H1 (cell line): ENCODE results near the gene ERC1. TPM values are rescaled to one million over a fixed set of nuclear protein-coding genes. Genes with fewer than 3 reads are reported as not detected.

Experiments
- CTCF ChIA-PET: fragments of 300-600 bp; sonication (Branson Sonifier 250); formaldehyde crosslinking; loops from one replicate; lab custom pipeline; 2021; ENCODE audit not compliant: partially characterized antibody; lab: Charles Lee
- POLR2A ChIA-PET: fragments of 300-600 bp; sonication (Branson Sonifier 250); formaldehyde crosslinking; loops from one replicate; lab custom pipeline; 2021; ENCODE audit warnings: inconsistent platforms; ENCODE audit not compliant: partially characterized antibody; lab: Charles Lee
- DNase-seq, 2 experiments: peaks; one replicate each; pipeline versions ENCODE4 v3.0.0 to v3.0.0-alpha.2; 2010 to 2022; ENCODE audit warnings: low spot score in 2 of 2, low read depth in 1 of 2, mixed read lengths in 1 of 2
- FAIRE-seq: peaks from 2 replicates; lab custom pipeline; 2011; peaks lifted over from hg19 to GRCh38; lab: Jason Lieb, UNC
- H2AFZ ChIP-seq: 2 replicates; pipeline ENCODE4 v1.8.1; 2012; ENCODE audit warnings: low read length, inconsistent platforms
- H2AK5ac ChIP-seq: 2 replicates; pipeline ENCODE4 v1.6.1; 2013; ENCODE audit warnings: low read depth, low read length
- H2BK120ac ChIP-seq: replicated peaks from 2 replicates; pipeline ENCODE3; 2013; ENCODE audit warnings: low read depth, low read length, inconsistent platforms
- H2BK12ac ChIP-seq: 2 replicates; pipeline ENCODE4 v1.6.1; 2013; ENCODE audit warnings: low read depth, low read length
- H2BK15ac ChIP-seq: 2 replicates; pipeline ENCODE4 v1.6.1; 2013; ENCODE audit warnings: low read length
- H2BK20ac ChIP-seq: 2 replicates; pipeline ENCODE4 v1.6.1; 2013; ENCODE audit warnings: low read length
- H2BK5ac ChIP-seq: 2 replicates; pipeline ENCODE4 v1.6.1; 2013; ENCODE audit warnings: low read depth, low read length
- H3K14ac ChIP-seq: 2 replicates; pipeline ENCODE4 v1.6.1; 2013; ENCODE audit warnings: inconsistent platforms; ENCODE audit not compliant: insufficient read length
- H3K18ac ChIP-seq: 2 replicates; pipeline ENCODE4 v1.6.1; 2013; ENCODE audit warnings: low read length; ENCODE audit errors: extremely low read depth
- H3K23ac ChIP-seq: 2 replicates; pipeline ENCODE4 v1.6.1; 2013; ENCODE audit warnings: inconsistent platforms; ENCODE audit not compliant: insufficient read length
- H3K23me2 ChIP-seq: 2 replicates; pipeline ENCODE4 v1.6.1; 2013; ENCODE audit warnings: low read depth, low read length
- H3K27ac ChIP-seq: 2 replicates; pipeline ENCODE4 v1.6.1; 2011; ENCODE audit warnings: low read depth, low read length, inconsistent platforms
- H3K27me3 ChIP-seq, 4 experiments: replicated peaks in 1 of 4; 1 replicate in 1 of 4; 2 replicates in 3 of 4; pipeline versions ENCODE4 v1.6.1 to v1.8.1; 2011 to 2013; ENCODE audit warnings: low read length in 3 of 4, mild to moderate bottlenecking in 3 of 4, inconsistent platforms in 2 of 4, mixed read lengths in 2 of 4, moderate library complexity in 1 of 4; ENCODE audit not compliant: control insufficient read depth in 3 of 4, insufficient read depth in 3 of 4; ENCODE audit errors: extremely low read depth in 1 of 4
- H3K36me3 ChIP-seq, 4 experiments: 2 replicates each; pipeline versions ENCODE4 v1.6.1 to v1.8.1; 2011 to 2013; ENCODE audit warnings: mild to moderate bottlenecking in 4 of 4, low read length in 3 of 4, moderate library complexity in 2 of 4, control low read depth in 1 of 4, inconsistent platforms in 1 of 4; ENCODE audit not compliant: insufficient read depth in 4 of 4, control insufficient read depth in 2 of 4
- H3K4ac ChIP-seq: replicated peaks from 2 replicates; pipeline ENCODE3; 2013; ENCODE audit warnings: low read length, low read depth, mixed read lengths, inconsistent platforms; ENCODE audit not compliant: insufficient read length
- H3K4me1 ChIP-seq, 4 experiments: replicated peaks in 1 of 4; 1 replicate in 1 of 4; 2 replicates in 3 of 4; pipeline versions ENCODE4 v1.6.1 to v1.8.1; 2011 to 2013; ENCODE audit warnings: low read length in 3 of 4, inconsistent platforms in 2 of 4, mixed read lengths in 1 of 4; ENCODE audit not compliant: insufficient read depth in 4 of 4, control insufficient read depth in 3 of 4
- H3K4me2 ChIP-seq, 2 experiments: 2 replicates each; pipeline versions ENCODE4 v1.6.1 to v1.8.1; 2011 to 2013; ENCODE audit warnings: low read depth in 2 of 2, low read length in 2 of 2, control low read depth in 1 of 2, inconsistent platforms in 1 of 2, mild to moderate bottlenecking in 1 of 2; ENCODE audit not compliant: insufficient read depth in 1 of 2
- H3K4me3 ChIP-seq, 4 experiments: fragments of 200-600, 300-600 bp in 1 of 4; sonication (generic), shearing (Covaris generic), sonication (Bioruptor Twin) in 1 of 4; 2 replicates each; pipeline versions ENCODE4 v1.5.1 to v1.8.1; 2011 to 2016; ENCODE audit warnings: low read length in 4 of 4, low read depth in 3 of 4, control low read depth in 2 of 4, inconsistent platforms in 2 of 4, mild to moderate bottlenecking in 2 of 4, mixed read lengths in 1 of 4, moderate library complexity in 1 of 4; ENCODE audit not compliant: insufficient read depth in 2 of 4; ENCODE audit errors: extremely low read depth in 1 of 4
- H3K56ac ChIP-seq: replicated peaks from 2 replicates; pipeline ENCODE3; 2013; ENCODE audit warnings: low read depth, mild to moderate bottlenecking, mixed read lengths, low read length, inconsistent platforms; ENCODE audit not compliant: insufficient read length
- H3K79me1 ChIP-seq: 2 replicates; pipeline ENCODE4 v1.6.1; 2013; ENCODE audit warnings: low read depth, low read length, control low read depth
- H3K79me2 ChIP-seq, 2 experiments: 2 replicates each; pipeline versions ENCODE4 v1.6.1 to v1.8.1; 2012 to 2013; ENCODE audit warnings: low read length in 2 of 2, mild to moderate bottlenecking in 2 of 2, inconsistent platforms in 1 of 2; ENCODE audit not compliant: insufficient read depth in 2 of 2, control insufficient read depth in 1 of 2
- H3K9ac ChIP-seq, 4 experiments: replicated peaks in 1 of 4; 1 replicate in 1 of 4; 2 replicates in 3 of 4; pipeline versions ENCODE4 v1.6.1 to v1.8.1; 2011 to 2013; ENCODE audit warnings: low read depth in 3 of 4, low read length in 3 of 4, control low read depth in 2 of 4, mild to moderate bottlenecking in 2 of 4, moderate library complexity in 2 of 4, inconsistent platforms in 1 of 4; ENCODE audit errors: extremely low read depth in 1 of 4
- H3K9me3 ChIP-seq, 2 experiments: 2 replicates each; pipeline versions ENCODE4 v1.6.1 to v1.8.1; 2012 to 2013; ENCODE audit warnings: mild to moderate bottlenecking in 2 of 2, moderate library complexity in 2 of 2, control low read depth in 1 of 2, inconsistent platforms in 1 of 2, low read depth in 1 of 2, low read length in 1 of 2, mixed read lengths in 1 of 2; ENCODE audit not compliant: insufficient read depth in 2 of 2
- H4K20me1 ChIP-seq, 2 experiments: replicated peaks in 1 of 2; 2 replicates each; pipeline versions ENCODE3 to v1.8.1; 2011 to 2013; ENCODE audit warnings: inconsistent platforms in 2 of 2, low read length in 2 of 2, mild to moderate bottlenecking in 1 of 2; ENCODE audit not compliant: insufficient read depth in 2 of 2, control insufficient read depth in 1 of 2
- H4K5ac ChIP-seq: 2 replicates; pipeline ENCODE4 v1.6.1; 2013; ENCODE audit warnings: low read length, low read depth, mixed read lengths, inconsistent platforms; ENCODE audit not compliant: insufficient read length
- H4K8ac ChIP-seq: 2 replicates; pipeline ENCODE4 v1.8.0; 2013; ENCODE audit warnings: mild to moderate bottlenecking, moderate library complexity, low read length, inconsistent platforms; ENCODE audit not compliant: insufficient read depth; ENCODE audit errors: extremely low read depth
- H4K91ac ChIP-seq: replicated peaks from 2 replicates; pipeline ENCODE3; 2013; ENCODE audit warnings: low read length, mixed read lengths, inconsistent platforms; ENCODE audit not compliant: insufficient read length
- CHD2 ChIP-seq: IDR thresholded peaks from 2 replicates; pipeline ENCODE4 v1.6.1; 2012; ENCODE audit warnings: low read length, improper control_type of control experiment
- HDAC2 ChIP-seq, 2 experiments: fragments of 300-600 bp in 1 of 2; sonication (generic) in 1 of 2; IDR thresholded peaks; 2 replicates each; pipeline ENCODE4 v1.6.1; 2011 to 2012; ENCODE audit warnings: low read depth in 2 of 2, low read length in 2 of 2, mild to moderate bottlenecking in 2 of 2, moderate library complexity in 2 of 2, borderline replicate concordance in 1 of 2, inconsistent platforms in 1 of 2
- RAD21 ChIP-seq, 2 experiments: IDR thresholded peaks in 1 of 2; conservative IDR thresholded peaks in 1 of 2; 2 replicates each; pipeline ENCODE4 v1.6.1; 2011; ENCODE audit warnings: low read depth in 2 of 2, low read length in 2 of 2, improper control_type of control experiment in 1 of 2, inconsistent platforms in 1 of 2, mild to moderate bottlenecking in 1 of 2, moderate library complexity in 1 of 2
- RXRA ChIP-seq: IDR thresholded peaks from 2 replicates; pipeline ENCODE4 v1.6.1; 2011; ENCODE audit warnings: low read depth, mild to moderate bottlenecking, low read length, moderate library complexity; ENCODE audit not compliant: insufficient read depth
- SIRT6 ChIP-seq: IDR thresholded peaks from one replicate; pipeline ENCODE4 v1.7.1; 2012; ENCODE audit warnings: low read length, inconsistent platforms
- WGBS, 2 experiments: shearing (Covaris generic) in 1 of 2; methylation state at CpG; one replicate each; pipeline versions ENCODE4 v1.1.6 to v1.1.7; 2013 to 2015; ENCODE audit warnings: low lambda C conversion rate in 2 of 2, mixed read lengths in 2 of 2, inconsistent platforms in 1 of 2, low coverage in 1 of 2, missing lambda C conversion rate in 1 of 2; ENCODE audit not compliant: insufficient replicate concordance in 2 of 2, insufficient coverage in 1 of 2, insufficient read length in 1 of 2; ENCODE audit errors: extremely low coverage in 1 of 2, missing lambda C conversion rate in 1 of 2; 5-methylcytosine and 5-hydroxymethylcytosine counted together
- polyA plus RNA-seq, 7 experiments: library from polyadenylated mRNA; depleted of rRNA in 3 of 7; stranded (reverse) in 5 of 7; unstranded in 2 of 7; fragments of >200 nt in 5 of 7; fragments of 200-250 nt in 2 of 7; gene quantifications; 1 replicate in 5 of 7; 2 replicates in 1 of 7; 4 replicates in 1 of 7; pipeline versions ENCODE4 v1.2.1 to v1.2.3, GENCODE V29; 2011 to 2013; ENCODE audit warnings: missing spikeins in 2 of 7, mixed read lengths in 2 of 7
- total RNA-seq: library from RNA; stranded (reverse); fragmentation: NEBNext Ultra II Directional; extraction: Animal tissue kit (Norgen Biotek cat#: 25700); gene quantifications from 2 replicates; pipeline ENCODE4 v1.2.1, GENCODE V29; 2021
- TF ChIP-seq, protein P1 (sequence below): IDR thresholded peaks from 2 replicates; pipeline ENCODE4 v1.6.1; 2012; ENCODE audit warnings: inconsistent platforms
- TF ChIP-seq, protein P2 (sequence below): IDR thresholded peaks from 2 replicates; pipeline ENCODE4 v1.6.1; 2012; ENCODE audit warnings: inconsistent platforms

Gene ERC1
- total and polyA plus RNA-seq, 2 of the 8 experiments (the other 6 are each of a cell fraction or from before 2014, with no cell fraction given) = 7.8 to 45.7 TPM

DNA sequence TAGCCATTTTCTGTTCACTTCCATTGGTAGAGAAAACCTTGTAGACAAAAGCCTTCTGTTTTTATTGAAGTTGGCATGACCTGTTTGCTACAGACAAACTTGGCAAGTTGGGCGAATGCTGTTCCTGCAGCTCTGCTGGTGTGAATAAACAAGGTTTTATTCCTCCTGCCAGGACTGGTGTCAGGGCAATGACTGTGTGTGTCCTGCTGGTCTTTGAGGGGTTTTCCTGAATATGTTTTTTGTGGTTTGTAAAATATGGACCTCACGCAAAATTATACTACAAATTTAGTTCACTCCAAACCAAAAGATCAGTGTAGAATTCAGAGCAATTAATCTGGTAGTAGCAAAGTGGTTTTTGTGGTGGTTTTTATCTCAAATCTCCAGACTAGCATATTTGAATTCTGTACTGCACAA lies 140.8 kb downstream of the ERC1 start:
- WGBS, 2 experiments = 48% methylated on average over 2 of the region's 2 CpGs; no CpG with 5 or more reads in 1 of the 2 experiments
- no peak overlapping the region for H4K5ac ChIP-seq

More for the DNA sequence above, 140.8 kb downstream of the ERC1 start:
- no peak overlapping the region for H3K4me2 ChIP-seq
- no peak overlapping the region for H2BK20ac ChIP-seq
- H4K8ac ChIP-seq = no peak overlapping the region
- no peak overlapping the region for H2BK5ac ChIP-seq
- H2AK5ac ChIP-seq = no peak overlapping the region
- H3K9ac ChIP-seq = no peak overlapping the region
- DNase-seq = no peak
- peaks cover 0 to 2% of the 10 kb centered on the region in 2 experiments for H4K20me1 ChIP-seq
- TF ChIP-seq, protein P1, sequence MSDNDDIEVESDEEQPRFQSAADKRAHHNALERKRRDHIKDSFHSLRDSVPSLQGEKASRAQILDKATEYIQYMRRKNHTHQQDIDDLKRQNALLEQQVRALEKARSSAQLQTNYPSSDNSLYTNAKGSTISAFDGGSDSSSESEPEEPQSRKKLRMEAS = no peak
- TF ChIP-seq SIRT6 = no peak
- TF ChIP-seq, protein P2, sequence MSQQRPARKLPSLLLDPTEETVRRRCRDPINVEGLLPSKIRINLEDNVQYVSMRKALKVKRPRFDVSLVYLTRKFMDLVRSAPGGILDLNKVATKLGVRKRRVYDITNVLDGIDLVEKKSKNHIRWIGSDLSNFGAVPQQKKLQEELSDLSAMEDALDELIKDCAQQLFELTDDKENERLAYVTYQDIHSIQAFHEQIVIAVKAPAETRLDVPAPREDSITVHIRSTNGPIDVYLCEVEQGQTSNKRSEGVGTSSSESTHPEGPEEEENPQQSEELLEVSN = no peak
- TF ChIP-seq CHD2 = no peak
- no peak for TF ChIP-seq RXRA
- no peak for TF ChIP-seq HDAC2 (IDR thresholded peaks at IDR 0.05; ENCODE audit: borderline replicate concordance in 1 of 2, low read depth in 2 of 2, low read length in 2 of 2)
- no peak for TF ChIP-seq RAD21 (IDR thresholded peaks at IDR 0.05 in 1 of 2, conservative IDR thresholded peaks at IDR 0.05 in 1 of 2; ENCODE audit: low read depth in 2 of 2, low read length in 2 of 2)
- no peaks in the 10 kb centered on the region for H3K79me2 ChIP-seq
- no peak overlapping the region for H2BK12ac ChIP-seq
- no peak overlapping the region for H2BK15ac ChIP-seq
- H3K4me1 ChIP-seq = no peaks in the 10 kb centered on the region
- no peaks in the 10 kb centered on the region for H3K23me2 ChIP-seq
- no peak overlapping the region for H3K4me3 ChIP-seq
- no peaks in the 10 kb centered on the region for H3K36me3 ChIP-seq
- FAIRE-seq = no peak
- no peak overlapping the region for H3K14ac ChIP-seq
- H3K27me3 ChIP-seq = no peaks in the 10 kb centered on the region; a peak in 1 of 7 replicates
- H3K23ac ChIP-seq = no peak overlapping the region
- no peaks in the 10 kb centered on the region for H3K9me3 ChIP-seq
- no peak overlapping the region for H2AFZ ChIP-seq
- H3K4ac ChIP-seq = no peak overlapping the region
- no peak overlapping the region for H4K91ac ChIP-seq
- H3K27ac ChIP-seq = no peak overlapping the region
- ChIA-PET CTCF (interaction anchor here (1.1 kb wide), 1 partner anchor 14 kb away, joined by 3 read pairs; no protein-coding TSS in a partner anchor), POLR2A (no interaction called here)
- H3K18ac ChIP-seq = no peak overlapping the region
- H3K79me1 ChIP-seq = no peaks in the 10 kb centered on the region
- H3K56ac ChIP-seq = no peak overlapping the region
- no peak overlapping the region for H2BK120ac ChIP-seq
